OCI-LY7 (cell line): ENCODE data around the gene LPAR3.

Experiments
- CTCF ChIP-seq: fragments of 200-600 bp; sonication (generic); conservative IDR thresholded peaks from 2 replicates; pipeline ENCODE4 v1.5.1; 2014; ENCODE audit warnings: mild to moderate bottlenecking, antibody characterized with exemption, low read length, moderate library complexity, mixed read lengths
- EZH2phosphoT487 ChIP-seq: fragments of 200-600 bp; sonication (generic); IDR thresholded peaks from 2 replicates; pipeline ENCODE4 v1.6.1; 2018; ENCODE audit warnings: low read depth, borderline replicate concordance, mild to moderate bottlenecking, mixed run types, antibody characterized with exemption, low read length, moderate library complexity, mixed read lengths

GRCh38 chr1:84930329-84930728 is 37.3 kb upstream of the LPAR3 start:
- no peak for TF ChIP-seq EZH2phosphoT487
- no peak for TF ChIP-seq CTCF
